GM12878 (cell line): ENCODE data around the gene HS3ST3B1. TPM values are rescaled to one million over a fixed set of nuclear protein-coding genes. Genes with fewer than 3 reads are reported as not detected.

Experiments
- RAD51 ChIP-seq: fragments of 450-650 bp; IDR thresholded peaks from 2 replicates; pipeline ENCODE4 v1.6.1; 2016; ENCODE audit warnings: moderate library complexity, mild to moderate bottlenecking, inconsistent platforms
- RBBP5 ChIP-seq: fragments of 200-600 bp; sonication (generic); conservative IDR thresholded peaks from 2 replicates; pipeline ENCODE4 v1.6.1; 2016
- ZBTB4 ChIP-seq: fragments of 450-650 bp; formaldehyde crosslinking; IDR thresholded peaks from 2 replicates; pipeline ENCODE4 v1.4.0; 2022; ENCODE audit warnings: mild to moderate bottlenecking, moderate library complexity
- ZNF592 ChIP-seq: fragments of 450-650 bp; IDR thresholded peaks from 2 replicates; pipeline ENCODE4 v1.6.1; 2017; ENCODE audit warnings: mild to moderate bottlenecking, moderate library complexity
- polyA plus RNA-seq, 11 experiments: library from polyadenylated mRNA; depleted of rRNA in 4 of 11; unstranded in 6 of 11; stranded (reverse) in 5 of 11; fragments of >200 nt; fragmentation: Nextera tagmentation in 4 of 11; fragmentation: Illumina TruSeq in 1 of 11; extraction: Ambion mirVana in 4 of 11; extraction: Trizol in 1 of 11; gene quantifications; 1 replicate in 1 of 11; 2 replicates in 10 of 11; pipeline versions ENCODE4 v1.2.1 to v1.2.3, GENCODE V29; 2011 to 2016; ENCODE audit warnings: inconsistent platforms in 2 of 11, missing spikeins in 2 of 11, low read depth in 1 of 11
- total RNA-seq, 4 experiments: library from RNA; depleted of rRNA in 3 of 4; stranded (reverse); fragments of >200 nt in 3 of 4; fragmentation: Illumina TruSeq in 1 of 4; extraction: Trizol in 1 of 4; gene quantifications; 2 replicates each; pipeline versions ENCODE4 v1.2.1 to v1.2.3, GENCODE V29; 2013 to 2021

HS3ST3B1 gene
- total and polyA plus RNA-seq, 10 of the 15 experiments (the other 5 are each of a cell fraction or from before 2014, with no cell fraction given), result 0.03 to 0.14 (median 0.06) TPM; not detected in 3

- TF ChIP-seq ZBTB4 (CRISPR knock-in tag) (no peak), RAD51 (no peak), RBBP5 (no peak), ZNF592 (no peak)
These were observed 1.4 kb upstream of the HS3ST3B1 start (continued) for GRCh38 chr17:14299280-14300141.
